ENCODE measurements around the gene TGFA.
A peak's percentile ranks its signal among the peaks of the same experiment; 100 is the strongest.

The TGFA gene

DNA sequence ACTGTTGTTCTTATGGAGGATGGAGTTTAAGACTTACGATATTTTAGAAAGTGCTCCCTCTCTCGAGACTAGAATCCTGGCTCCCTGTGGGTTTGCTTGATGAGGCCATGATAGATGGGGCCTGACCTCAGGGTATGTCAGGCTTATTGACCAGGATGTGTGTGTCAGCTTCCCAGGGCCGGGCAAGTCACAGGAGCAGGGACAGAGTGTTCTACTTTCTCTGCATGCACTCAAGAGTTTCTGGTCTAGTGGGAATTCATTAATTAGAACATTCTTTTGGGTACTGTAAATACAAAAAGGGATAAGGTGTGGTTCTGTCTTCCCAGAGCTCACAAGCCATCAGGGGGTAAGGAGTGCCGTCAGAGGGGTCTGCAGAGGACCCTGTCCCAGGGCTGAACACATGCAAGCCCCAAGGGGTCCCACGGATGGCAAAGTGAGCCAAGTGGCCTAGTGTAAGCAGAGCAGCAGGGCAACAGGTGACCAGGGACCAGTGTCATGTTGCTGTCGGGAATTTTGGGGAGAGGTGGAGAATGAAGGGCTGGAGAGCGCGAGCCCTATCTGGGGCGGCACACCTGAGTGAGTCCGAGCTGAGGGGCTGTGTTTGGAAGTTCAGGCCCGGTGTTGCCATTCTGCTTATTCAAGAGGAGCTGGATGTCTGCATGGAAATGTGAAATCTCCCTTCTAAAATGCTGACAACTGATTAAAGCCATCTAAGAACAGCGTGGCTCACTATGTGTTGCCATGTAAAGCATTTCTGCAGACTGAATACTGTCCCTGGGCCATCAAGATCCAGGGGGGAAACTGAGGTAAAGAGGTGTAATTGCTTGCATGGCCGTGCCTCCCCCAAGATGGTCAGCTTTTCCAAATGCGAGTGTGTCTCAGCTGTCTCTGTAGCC lies 91.4 kb downstream of the TGFA start:
- no peak for DNase-seq

DNA sequence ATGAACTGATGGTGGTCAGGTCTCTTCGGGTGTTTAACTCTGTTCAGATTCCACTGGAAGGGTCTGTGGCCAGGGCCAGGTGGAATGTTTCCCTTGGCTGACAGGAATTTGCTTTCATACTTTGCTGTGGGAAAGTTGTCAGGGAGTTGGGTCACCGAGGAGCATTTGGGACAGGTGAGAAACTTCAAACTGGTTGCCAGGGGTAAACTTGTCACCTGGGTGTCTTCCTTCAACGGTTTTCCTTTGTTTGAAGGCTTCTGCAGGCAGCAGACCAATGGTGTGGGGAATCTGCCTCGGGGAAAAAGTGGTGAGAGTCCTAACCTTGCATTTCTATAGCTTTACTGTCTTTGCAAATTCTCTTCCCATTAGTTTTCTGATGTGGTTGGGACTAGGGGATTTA lies 92.2 kb downstream of the TGFA start:
- DNase-seq: no peak

DNA sequence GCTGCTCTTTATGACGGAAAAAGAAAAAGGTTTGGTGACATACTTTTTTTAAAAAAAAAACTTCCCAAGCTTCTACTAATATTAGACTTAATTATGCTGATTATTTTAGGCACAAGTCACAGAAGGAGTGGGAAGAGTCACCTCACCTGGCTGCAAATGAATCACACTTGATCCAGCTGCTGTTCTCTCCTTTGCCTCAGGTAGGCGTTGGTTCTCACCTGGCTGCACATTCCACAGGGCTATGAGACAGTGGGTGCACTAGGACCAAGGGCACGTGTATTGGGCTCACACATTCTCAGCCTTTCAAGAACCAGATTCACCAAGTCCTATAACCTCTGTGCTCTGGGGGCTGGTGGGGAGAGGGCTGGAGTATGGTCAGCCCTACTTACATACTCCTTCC lies 93.3 kb downstream of the TGFA start:
- no peak for DNase-seq

DNA sequence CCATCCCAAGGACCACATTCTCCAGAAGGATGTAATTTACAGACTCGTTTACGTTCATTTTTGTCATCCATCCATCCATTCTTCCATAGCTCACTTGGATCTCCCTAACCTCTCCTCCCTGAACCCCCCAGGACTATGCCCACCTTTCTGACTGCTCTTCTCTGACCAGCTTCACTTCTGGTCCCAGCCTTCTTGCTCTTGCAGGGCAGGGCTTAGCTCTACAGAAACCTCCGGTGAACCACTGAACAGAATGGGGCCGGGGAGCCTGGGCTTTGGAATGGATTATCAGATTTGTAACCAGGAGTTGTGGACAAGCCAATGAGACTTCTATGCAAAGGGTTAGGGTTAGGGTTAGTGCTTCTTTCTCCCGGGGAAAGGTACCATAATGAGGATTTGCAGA lies 95.0 kb downstream of the TGFA start:
- no peak for DNase-seq

DNA sequence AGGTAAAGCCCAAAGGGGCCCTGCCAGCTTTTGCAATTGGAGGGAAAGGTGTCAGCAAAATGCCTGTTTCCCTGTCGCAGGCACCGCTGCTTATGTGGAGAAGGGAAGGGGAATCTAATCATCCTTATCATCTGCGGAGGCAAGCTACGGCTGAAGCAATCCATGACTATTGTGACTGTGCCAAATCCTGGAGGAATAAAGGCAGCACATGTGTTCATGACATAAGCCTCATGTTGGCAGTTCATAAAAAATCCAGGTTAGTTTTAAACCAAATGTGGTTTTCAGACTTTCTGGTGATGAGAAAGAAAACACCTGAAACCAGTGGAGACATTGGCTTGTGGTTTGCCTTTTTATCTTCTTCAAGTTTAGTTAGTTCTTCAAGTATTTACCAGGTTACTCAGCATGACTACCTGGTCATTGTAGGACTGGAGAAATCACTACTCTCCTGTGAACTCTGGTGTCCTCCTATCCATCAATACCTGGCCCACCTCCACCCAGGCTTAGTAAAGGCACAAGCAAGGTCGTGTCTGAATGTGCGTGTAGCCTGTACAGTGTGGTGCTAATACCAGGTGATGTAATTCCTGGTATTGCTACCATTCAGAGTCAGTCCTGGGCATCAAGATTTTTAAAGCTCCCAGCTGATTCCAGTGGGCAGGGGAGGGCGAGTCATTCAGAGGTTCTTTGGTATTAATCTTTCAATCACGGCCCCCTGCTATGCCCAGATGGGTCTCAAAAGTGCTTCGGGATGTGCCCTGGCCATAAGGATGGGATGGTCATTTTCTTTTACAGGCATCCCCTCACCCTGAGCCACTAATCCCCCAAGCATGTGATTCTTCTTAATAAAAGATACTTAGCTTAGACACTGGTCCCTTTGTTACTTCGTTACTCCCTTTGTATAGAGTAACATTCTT lies 96.8 kb downstream of the TGFA start:
- DNase-seq: no peak

DNA sequence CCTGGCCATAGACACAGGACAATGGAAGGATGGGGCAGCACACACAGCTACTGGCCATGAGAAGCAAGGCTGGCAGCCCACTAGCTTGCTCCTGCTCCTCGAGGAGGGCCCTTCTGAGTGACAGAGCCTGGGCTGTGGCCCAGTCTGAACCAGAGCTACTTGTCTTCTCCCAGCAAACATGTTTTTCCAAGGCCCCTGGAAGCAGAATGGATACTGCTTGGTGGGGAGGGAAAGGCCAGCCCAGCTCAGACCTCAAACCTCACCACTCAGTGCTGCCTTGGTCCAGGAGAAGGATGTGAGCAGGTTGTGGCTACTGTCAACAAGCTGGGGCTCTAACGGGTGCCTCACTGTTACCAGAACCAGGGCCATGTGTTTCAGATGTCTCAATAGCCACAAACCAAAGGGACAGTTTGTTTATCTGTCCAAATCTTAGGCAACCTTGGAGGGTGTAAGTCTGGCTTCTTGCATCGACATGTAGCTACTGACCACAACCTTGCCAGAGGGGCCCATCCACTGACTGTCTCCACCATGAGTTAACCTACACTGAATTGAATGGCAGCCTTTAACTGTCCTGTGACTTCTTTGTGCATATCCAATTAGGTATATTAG lies 98.6 kb downstream of the TGFA start:
- DNase-seq: peak; percentile 95

DNA sequence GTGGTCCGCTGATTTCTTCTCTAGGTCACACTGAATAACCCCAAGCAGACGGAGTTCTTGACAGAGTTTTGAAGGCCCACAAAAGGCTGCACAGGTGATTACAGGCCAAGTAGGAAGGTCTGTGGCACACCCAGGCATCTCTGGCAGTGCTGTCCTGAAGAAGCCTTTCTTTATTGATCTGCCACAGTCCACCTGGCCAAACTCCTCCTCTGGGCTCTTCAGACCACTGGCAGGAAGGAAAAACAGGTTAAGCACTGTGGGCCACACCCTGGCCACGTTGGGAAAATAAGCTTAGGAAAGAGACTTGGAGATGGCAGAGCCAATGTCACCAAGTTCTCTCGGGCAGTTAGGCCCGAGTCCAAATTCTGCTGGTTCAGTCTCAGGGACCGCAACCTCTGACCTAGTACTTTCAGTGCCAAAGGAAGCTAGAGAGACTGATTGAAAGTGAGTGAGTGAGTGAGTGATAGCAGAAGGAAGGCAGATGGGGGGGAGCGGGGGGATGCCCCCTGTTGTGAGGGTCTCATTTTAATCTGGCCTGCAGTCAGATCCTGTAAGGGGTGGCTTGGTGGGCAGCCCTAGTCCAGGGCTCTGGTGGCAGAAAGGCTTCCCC lies 102.9 kb downstream of the TGFA start:
- no peak for DNase-seq

DNA sequence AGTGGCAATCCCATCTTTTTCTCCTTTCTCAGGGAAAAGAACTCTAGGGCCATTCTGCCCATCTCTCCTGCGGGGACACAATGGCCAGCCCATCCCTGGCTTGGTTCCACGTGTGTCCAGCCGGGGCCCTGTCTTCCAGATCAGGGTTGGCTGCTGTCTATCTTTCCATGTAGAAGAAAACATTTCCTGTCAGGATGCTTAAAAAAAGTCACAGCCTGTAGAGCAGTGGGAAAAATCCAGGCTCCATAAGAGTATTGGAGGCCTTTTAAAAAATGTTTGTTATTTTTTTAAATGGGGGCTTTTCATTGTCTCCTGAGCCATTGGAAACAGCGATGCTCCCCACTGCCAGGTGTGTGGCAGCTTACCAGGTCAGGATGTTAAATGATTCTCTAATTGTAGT lies 105.6 kb downstream of the TGFA start:
- DNase-seq: no peak

DNA sequence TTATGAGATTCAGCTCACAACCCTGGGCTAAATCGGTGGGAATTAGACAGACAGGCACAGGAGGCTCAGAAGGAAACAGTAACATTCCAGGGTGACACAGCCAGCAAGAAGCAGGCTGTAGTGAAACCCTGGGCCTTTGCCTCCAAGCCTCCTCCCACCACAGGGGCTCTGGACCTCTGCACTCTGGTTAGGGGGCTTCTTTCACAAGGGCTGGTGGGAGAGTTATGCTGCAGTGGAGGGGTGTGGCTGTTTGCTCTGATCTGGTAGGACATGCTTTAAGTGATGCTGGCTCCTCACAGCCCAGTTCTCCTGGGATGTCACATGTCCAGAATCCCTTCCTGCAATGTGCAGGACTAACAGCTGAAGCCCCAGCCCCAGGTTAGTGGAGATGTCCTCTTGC lies 109.9 kb downstream of the TGFA start:
- no peak for DNase-seq

DNA sequence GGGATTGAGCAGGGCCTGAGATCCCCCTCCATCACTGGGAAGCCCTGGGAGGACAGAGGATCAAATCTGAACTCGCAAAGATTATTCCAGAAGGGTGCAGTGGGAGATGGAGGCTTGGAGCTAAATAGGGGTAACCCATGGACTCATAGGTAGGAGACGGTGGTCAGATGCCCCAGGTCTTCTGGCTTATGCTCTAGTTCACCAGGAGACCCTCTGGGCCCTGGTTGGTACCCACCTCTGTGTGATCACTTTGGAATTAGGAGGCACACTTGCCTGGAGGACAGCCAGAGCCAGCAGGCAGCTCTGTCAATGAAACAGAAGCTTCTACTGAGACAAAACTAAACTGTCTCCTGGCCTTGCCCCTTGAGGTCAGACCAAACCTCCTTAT lies 110.6 kb downstream of the TGFA start:
- DNase-seq: no peak

DNA sequence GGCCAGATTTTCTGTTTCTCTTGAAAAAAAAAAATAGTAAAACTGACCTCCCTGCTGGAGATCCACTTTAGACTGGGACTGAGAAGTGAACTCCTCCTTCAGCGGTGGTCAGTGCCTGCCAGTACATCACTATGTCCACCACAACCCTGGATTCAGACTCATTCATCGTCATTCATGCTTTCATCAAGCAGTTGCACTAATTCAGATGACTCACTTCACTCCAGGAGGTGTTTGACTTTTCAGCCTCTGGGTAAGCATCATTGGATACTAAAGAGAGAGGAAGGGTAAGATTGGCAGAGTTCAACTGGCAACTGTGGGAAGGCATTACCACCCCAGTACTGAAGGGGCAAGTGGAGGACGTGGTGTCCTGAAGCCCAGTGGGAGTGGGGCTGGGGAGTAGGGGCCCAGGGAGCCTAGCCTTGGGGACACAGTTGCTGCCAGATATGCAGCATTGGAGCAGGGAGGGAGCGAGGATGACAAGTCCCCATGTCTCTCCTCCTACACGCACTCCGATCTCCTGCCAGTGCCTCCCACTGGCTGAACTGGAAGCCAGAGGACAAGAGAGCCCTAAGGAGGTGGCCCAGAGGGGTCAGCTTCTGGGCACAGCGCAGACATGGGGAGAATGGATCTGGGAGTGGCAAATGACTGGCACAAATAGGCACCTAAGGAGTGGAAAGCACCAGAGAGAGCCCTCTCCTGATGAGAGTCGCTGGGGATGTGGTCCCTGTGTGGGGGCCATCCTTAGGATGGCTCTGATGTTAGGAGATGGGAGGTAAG lies 111.1 kb downstream of the TGFA start:
- no peak for DNase-seq

DNA sequence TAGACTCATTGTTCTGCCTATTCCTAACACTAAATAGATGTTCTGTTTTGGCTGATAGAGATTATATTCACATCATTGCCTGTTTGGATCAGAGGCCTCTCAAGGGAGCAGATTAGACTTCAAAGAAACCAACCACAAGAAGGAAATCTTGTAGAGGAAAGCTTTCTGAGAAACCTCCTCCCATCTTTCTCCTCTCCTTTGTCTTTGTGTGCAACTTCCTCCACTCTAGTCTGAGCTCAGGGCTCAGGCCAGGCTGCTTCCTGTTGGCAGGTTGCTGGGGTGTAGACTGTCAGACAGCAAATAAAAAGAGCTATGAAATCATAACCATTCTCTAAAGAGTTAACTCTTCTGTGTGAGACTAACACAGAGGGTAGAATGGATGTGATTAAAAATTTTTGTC lies 113.0 kb downstream of the TGFA start:
- DNase-seq: peak; percentile 38

DNA sequence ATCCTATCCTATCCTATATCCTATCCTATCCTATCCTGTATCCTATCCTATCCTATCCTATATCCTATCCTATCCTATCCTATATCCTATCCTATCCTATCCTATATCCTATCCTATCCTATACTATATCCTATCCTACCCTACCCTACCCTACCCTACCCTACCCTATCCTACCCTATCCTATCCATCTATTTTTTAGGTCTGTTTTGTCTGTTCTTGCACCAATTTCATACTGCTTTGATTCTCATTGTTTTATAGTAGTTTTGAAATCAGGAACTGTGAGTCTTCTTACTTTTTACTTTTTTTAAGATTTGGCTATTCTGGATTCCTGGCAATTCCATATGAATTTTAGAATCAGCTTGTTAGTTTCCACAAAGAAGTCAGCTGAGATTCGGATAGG lies 118.5 kb downstream of the TGFA start:
- DNase-seq: no peak

DNA sequence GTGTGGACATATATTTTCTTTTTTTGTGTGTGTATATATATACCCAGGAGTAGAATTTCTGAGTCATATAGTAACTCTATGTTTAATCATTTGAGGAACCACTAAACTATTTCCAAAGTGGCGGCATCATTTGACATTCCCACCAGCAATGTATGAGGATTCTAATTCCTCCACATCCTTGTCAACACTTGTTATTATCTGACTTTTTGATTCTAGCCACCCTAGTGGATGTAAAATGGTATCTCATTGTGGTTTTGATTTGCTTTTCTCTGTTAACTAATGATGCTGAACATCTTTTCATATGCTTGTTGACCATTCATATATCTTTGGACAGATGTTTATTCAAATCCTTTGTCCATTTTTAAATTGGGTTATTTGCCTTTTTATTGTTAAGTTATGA lies 120.3 kb downstream of the TGFA start:
- no peak for DNase-seq

DNA sequence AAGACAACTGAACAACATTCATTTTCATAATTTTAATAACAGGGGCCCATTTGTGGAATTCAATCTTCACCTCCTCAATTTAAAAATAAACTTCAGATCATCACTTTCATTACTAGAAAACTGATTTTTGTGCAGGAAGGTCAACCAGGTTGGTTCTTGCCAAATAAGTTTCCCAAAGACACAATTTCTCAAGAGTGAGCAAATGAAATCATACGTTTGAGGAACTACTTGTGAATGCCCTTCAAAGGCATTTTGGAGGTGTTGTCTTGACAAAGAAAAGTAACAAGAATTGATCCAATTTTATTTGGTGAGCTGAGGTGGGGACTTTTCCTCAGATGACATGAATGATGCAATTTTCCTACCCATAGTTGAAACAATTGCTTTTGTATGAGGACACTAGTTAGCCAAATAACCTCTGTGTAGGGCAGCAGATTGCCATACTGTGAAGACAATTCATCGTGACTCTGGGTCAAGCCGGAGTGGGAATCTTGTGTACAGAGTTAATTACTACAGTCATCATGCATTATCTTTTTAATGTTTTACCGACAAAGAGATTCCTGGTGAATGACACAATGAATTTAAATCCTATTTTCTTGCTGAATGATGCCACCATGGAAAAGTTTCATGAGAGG lies 121.8 kb downstream of the TGFA start:
- DNase-seq: peak; percentile 22

DNA sequence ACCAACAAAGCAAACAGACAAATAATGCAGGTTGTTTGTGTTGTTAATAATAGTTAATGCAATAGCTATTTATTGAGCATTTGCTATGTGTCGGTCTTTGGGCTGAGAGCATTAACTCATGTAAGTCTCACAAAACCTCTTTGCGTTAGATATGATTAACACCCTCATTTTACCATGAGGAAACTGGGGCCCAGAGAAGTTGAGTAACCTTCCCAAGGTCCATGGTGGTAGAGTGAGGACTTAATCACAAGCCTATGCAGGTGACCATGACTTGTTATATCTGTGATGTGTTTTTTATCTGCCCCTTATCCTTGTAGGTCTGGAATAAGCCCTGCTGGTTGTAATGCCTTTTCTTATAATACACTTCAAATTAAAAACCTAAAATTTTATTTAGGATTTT lies 127.3 kb downstream of the TGFA start:
- no peak for DNase-seq

DNA sequence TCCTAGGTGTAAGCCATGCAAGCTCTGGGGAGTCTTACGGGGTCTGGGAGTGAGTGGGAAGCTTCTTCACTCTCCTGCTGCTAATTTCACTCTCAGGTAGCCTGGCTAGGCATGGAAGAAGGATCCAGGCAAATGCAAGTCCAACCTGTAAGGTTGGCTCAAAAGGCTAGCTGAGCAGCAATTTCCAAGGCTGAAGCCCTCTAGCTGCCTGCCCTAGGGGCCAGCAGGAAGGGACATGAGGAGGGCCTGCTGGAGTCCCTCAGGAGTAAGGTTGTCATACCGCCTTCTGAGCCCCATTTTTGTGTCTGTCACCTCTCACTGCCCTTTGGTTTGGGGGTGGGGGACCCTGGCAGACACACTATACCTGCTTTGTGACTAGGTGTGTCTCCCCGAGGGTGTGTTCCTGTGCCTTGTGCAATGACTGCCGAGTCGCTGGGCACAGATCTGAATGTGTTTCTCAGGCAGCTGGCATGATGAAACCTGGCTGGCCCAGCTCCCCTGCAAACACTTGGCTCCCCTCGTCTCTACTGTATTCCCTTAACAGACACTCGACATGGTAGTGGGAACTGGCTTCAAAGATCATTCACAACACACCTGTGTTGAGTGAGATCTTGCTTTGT lies 127.8 kb downstream of the TGFA start:
- no peak for DNase-seq

DNA sequence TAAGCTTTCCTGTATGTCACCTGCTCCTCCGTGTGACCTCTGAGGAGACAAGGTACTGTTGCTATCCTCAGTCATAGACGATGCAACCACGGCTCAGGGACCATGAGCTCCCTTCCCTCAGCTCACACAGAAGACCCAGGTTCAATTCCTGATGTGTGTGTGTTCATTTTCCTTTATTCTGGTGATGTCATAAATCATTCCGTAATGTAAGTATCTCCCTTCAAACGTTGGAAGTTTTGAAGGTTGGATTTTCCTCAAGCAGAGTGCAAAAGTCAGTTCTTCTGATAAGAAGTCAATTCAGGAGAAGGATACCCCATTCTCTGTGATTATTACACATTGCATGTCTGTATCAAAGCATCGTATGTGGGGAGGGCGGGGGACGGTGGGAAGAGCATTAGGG lies 132.9 kb downstream of the TGFA start:
- DNase-seq: no peak

DNA sequence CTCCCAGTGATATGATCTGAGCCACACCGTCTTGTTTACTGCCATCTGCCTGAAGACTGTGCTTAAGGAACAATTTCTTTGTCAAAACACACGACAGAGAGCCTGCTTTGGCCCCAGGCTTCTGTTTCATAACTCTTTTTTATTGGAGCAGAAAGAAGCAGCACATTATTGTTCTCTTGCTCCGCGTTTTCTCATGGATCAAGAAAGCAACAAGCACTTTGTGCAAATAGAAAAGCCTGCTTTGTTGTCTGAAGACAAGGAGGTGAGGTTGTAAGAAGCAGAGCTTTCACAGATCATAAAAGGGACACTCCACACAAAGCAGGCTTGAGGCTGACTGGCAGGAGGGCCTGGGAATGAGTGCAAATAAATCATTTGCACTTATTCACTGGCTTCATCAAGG lies 133.5 kb downstream of the TGFA start:
- no peak for DNase-seq

DNA sequence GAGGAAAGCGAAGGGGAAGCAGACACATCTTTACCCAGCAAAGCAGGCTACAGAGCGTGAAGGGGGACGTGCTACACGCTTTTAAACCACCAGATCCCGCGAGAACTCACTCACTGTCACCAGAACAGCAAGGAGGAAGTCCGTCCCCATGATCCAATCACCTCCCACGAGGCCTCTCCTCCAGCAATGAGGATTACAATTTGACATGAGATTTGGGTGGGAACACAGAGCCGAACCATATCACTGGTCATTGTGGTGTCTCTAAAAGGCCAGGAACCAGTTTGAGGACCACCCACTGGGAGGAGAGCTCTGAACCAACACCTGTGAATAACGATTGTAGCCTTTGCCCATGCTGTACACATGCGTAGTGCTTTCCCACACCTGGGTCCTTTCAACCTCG lies 135.1 kb downstream of the TGFA start:
- peak; percentile 17 for DNase-seq

DNA sequence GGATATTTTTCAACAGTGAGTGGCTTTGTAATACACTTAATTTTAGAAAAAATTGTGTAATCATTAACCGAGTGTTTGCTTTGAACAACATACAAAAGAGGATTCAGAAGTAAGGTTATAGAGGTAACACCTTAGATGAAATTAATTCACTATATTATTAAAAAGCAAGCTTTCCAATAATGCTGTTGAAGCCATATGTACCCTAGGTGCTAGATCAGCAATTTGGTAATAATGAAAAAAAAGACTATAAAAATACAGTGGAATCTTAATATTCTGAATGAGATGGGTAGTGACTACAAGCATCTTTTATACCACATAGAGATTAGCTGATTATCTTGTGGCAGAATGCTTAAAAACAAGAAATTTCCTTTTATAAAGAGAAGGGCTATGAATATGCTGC lies 136.6 kb downstream of the TGFA start:
- no peak for DNase-seq

All from MV-4-11 (cell line).